Small intestine (tissue), 7 donors: ENCODE results near the gene FXYD4. TPM values are rescaled to one million over a fixed set of nuclear protein-coding genes. Genes with fewer than 3 reads are reported as not detected.

ENCODE experiments used
- DNase-seq, 2 donors: peaks; one replicate each; pipeline versions ENCODE4 v3.0.0 to v3.0.0-alpha.2; 2013
- FAIRE-seq: peaks from 2 replicates; lab custom pipeline; 2012; peaks lifted over from hg19 to GRCh38; lab: Jason Lieb, UNC
- H3K27ac ChIP-seq, 3 donors: one replicate each; pipeline ENCODE4 v1.5.1; 2013; ENCODE audit warnings: low read length in 2 of 3, mild to moderate bottlenecking in 2 of 3, control low read depth in 1 of 3, inconsistent platforms in 1 of 3, low read depth in 1 of 3, moderate library complexity in 1 of 3
- H3K27me3 ChIP-seq, 3 donors: one replicate each; pipeline ENCODE4 v1.6.1; 2013; ENCODE audit warnings: low read length in 3 of 3, inconsistent platforms in 1 of 3; ENCODE audit not compliant: control insufficient read depth in 3 of 3, insufficient read depth in 3 of 3
- H3K36me3 ChIP-seq, 3 donors: one replicate each; pipeline ENCODE4 v1.6.1; 2013; ENCODE audit warnings: low read length in 3 of 3, inconsistent platforms in 1 of 3, low read depth in 1 of 3, mild to moderate bottlenecking in 1 of 3, moderate library complexity in 1 of 3; ENCODE audit not compliant: control insufficient read depth in 3 of 3, insufficient read depth in 2 of 3
- H3K4me1 ChIP-seq, 3 donors: one replicate each; pipeline ENCODE4 v1.6.1; 2013; ENCODE audit warnings: low read length in 2 of 3, inconsistent platforms in 1 of 3, low read depth in 1 of 3, mild to moderate bottlenecking in 1 of 3, moderate library complexity in 1 of 3; ENCODE audit not compliant: control insufficient read depth in 3 of 3, insufficient read depth in 2 of 3
- H3K4me3 ChIP-seq, 3 donors: one replicate each; pipeline ENCODE4 v1.5.1; 2013; ENCODE audit warnings: low read length in 3 of 3, control low read depth in 1 of 3, inconsistent platforms in 1 of 3, low read depth in 1 of 3, mild to moderate bottlenecking in 1 of 3, moderate library complexity in 1 of 3
- H3K9me3 ChIP-seq, 2 donors: one replicate each; pipeline ENCODE4 v1.6.1; 2013; ENCODE audit warnings: low read depth in 1 of 2, low read length in 1 of 2; ENCODE audit not compliant: control insufficient read depth in 2 of 2, insufficient read depth in 1 of 2
- WGBS, 3 donors: extraction: QIAGEN DNeasy Blood & Tissue Kit; methylation state at CpG; one replicate each; pipeline ENCODE4 v1.1.7; 2013; 5-methylcytosine and 5-hydroxymethylcytosine counted together
- polyA plus RNA-seq, 4 donors: library from polyadenylated mRNA; stranded (reverse) in 3 of 4; unstranded in 1 of 4; fragments of 200-250 nt in 3 of 4; fragments of 120-200 nt in 1 of 4; gene quantifications; one replicate each; pipeline versions ENCODE4 v1.2.1 to v1.2.3, GENCODE V29; 2013
- donor health status: healthy with polysubstance abuse.
- donor health status: control.
- donor health status: control.
- donor health status: Bipolar disorder and iron deficiency.
- donor health status: healthy.

The FXYD4 gene
- polyA plus RNA-seq, 4 donors, result 0.10 TPM; not detected in 3

DNA sequence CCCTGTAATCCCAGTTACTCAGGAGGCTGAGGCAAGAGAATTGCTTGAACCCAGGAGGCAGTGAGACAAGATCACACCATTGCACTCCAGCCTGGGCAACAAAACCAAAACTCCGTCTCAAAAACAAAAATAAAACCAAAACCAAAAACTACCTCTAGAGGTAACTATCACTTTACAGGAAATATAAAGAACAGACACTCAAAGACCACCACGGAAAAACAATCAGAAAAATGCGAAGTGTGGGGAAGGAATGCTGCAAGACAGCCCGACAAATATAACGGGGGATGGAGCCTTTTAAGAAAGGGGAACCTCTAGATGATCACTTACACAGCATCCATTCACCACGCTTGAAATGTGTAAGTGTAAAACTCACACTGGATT lies 33.3 kb downstream of the FXYD4 start:
- no peak for FAIRE-seq
- H3K27me3 ChIP-seq, result no peaks in the 10 kb centered on the region
- peaks cover 0 to 26% (median 2%) of the 10 kb centered on the region in 3 donors for H3K36me3 ChIP-seq
- 14 to 29% (median 17%) methylated on average over 6 of the region's 6 CpGs for WGBS, 3 donors
- peak overlapping the region in 1 of 3 donors; percentile 5 for H3K4me3 ChIP-seq
- peaks cover 10 to 27% (median 18%) of the 10 kb centered on the region in 3 donors for H3K4me1 ChIP-seq
- no peak for DNase-seq
- peak overlapping the region; percentile 16 to 79 (median 75) for H3K27ac ChIP-seq
- H3K9me3 ChIP-seq, result no peaks in the 10 kb centered on the region

DNA sequence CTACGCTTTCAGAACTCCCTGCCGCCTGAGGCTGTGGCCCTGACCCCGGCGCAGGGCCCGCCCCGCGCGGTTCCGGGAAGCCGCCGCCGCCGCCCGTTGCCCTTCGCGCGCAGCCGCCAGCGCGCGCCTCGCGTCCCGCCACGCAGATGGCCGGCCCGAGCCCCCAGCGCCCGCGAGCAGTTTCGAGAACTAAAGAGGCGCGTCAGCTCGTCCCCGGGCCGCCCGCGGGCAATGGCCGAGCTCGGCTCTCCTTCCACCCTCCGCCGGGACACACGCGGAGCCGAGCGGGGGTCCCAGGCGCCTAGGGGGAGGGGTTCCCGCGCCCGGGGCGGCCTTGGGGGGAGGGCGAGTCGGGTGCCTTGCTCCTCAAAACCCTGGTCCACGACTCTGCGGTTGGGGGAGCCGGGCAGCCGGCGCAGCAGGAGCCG lies 35.7 kb downstream of the FXYD4 start:
- WGBS, 3 donors, result 0% methylated on average over 49 to 59 of the region's 59 CpGs
- H3K4me3 ChIP-seq, result peak overlapping the region; percentile 83 to 98 (median 91)
- peak overlapping the region; percentile 96 to 100 (median 99) for H3K27ac ChIP-seq
- no peak for FAIRE-seq
- no peaks in the 10 kb centered on the region for H3K27me3 ChIP-seq
- DNase-seq, result peak; percentile 64 to 84
- peaks cover 5 to 19% (median 9%) of the 10 kb centered on the region in 3 donors for H3K4me1 ChIP-seq
- peaks cover 0 to 20% (median 2%) of the 10 kb centered on the region in 3 donors for H3K36me3 ChIP-seq
- H3K9me3 ChIP-seq, result no peaks in the 10 kb centered on the region

DNA sequence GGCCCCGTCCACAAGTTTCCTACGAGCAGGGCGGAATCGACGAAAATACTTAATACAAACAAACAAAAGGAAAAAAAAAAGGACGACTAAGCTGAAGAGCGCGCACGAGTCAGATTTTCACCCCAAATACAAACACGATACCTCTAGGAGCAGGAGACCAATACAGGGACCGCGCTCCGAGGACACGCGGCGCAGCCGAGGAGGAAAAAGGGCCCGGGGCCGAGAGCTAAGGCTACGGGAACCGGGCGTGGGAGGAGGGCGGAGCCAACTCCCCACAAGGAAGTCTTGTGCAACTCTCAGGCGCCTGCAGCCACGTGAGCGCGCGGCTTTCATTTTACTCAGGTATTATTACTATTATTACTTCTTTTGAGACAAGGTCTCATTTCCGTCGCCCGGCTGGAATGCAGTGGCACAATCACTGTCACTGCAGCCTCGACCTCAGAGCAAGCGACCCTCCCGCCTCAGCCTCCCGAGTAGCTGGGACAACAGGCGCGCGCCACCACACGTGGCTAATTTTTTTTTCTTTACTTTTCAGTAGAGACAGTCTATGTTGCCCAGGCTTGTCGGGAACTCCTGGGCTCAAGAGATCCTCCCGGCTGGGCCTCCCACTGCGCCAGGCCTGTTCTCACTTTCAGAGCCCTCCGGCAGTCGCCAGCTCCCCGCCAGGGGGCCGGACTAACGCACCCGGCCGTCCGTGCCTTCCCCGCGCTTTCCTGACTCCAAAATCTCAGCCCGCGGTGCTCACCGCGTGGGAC lies 36.3 kb downstream of the FXYD4 start:
- Histone ChIP-seq H3K27me3 (no peaks in the 10 kb centered on the region), H3K27ac (peak overlapping the region; percentile 96 to 100 (median 99)), H3K36me3 (peaks cover 0 to 20% (median 2%) of the 10 kb centered on the region in 3 donors), H3K4me1 (peaks cover 3 to 19% (median 7%) of the 10 kb centered on the region in 3 donors), H3K9me3 (no peaks in the 10 kb centered on the region), H3K4me3 (peak overlapping the region; percentile 83 to 98 (median 91))
- FAIRE-seq (no peak), DNase-seq (peak; percentile 94 to 97)
- WGBS, 3 donors, result 0% methylated on average over 49 to 56 of the region's 56 CpGs

DNA sequence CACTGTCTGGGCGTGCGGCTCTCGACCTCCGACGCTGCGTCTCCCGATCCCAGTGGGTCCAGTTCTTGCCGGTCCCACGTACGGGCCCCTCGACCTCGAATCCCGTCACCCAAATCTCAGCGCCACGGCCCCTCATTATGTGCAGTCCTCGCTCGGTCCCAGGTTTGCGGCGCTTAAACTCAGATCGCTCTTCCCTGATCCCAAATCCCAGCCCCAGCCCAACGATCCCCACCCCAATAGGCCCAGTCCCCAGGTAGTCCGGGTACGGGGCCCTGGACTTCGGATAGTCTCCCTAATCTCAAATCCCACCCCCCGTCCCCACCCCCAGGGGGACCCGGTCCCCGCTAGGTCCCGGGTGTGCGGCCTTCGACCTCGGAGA lies 36.9 kb downstream of the FXYD4 start:
- H3K36me3 ChIP-seq, result peaks cover 0 to 16% (median 0%) of the 10 kb centered on the region in 3 donors
- DNase-seq (no peak), FAIRE-seq (no peak)
- peaks cover 0 to 19% (median 7%) of the 10 kb centered on the region in 3 donors for H3K4me1 ChIP-seq
- WGBS, 3 donors, result 0 to 2% (median 0%) methylated on average over 30 to 31 of the region's 31 CpGs
- no peaks in the 10 kb centered on the region for H3K9me3 ChIP-seq
- no peaks in the 10 kb centered on the region for H3K27me3 ChIP-seq
- peak overlapping the region; percentile 95 to 100 (median 99) for H3K27ac ChIP-seq
- H3K4me3 ChIP-seq, result peak overlapping the region; percentile 83 to 98 (median 91)

DNA sequence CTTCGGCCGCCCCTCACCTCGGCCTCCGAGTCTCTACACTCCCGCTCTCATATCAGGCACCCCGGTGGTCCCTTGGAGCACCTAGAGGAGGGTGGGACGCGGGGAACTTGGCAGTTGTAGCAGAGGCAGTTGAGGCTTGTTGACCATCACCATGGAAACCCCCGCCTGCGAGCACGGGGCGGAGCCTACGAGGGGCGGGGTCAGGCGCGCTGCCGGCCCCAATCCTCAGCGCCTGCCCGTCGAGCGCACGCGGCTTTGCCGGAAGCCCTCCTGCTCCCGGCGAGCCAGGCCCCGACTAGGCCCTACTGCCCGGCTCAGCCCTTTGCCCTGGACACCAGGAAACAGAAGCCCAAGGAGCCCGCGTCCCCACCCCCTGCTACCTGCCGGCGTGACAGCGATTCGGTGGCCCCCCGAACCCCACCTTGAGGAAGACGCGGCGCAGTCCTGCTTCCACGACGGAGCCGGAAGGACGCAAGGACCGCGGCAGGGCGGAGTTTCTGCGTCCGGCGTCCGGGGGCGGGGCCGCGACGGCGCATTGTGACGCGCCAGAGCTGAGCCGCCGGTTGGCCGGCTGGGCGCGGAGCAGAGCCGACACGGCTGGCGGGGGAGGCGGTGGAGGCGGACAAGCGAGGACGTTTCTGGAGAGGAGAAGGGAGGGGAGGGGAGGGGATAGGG lies 37.4 kb downstream of the FXYD4 start, which contains the start of gene HNRNPF:
Gene HNRNPF, minus strand, starts transcription at position 477 of the 675 bp plus-strand sequence. CDS start 21,302 bp downstream, outside the sequence.
- 0 to 1% (median 1%) methylated on average over 59 to 68 of the region's 68 CpGs for WGBS, 3 donors
- Histone ChIP-seq H3K9me3 (no peaks in the 10 kb centered on the region), H3K4me1 (peaks cover 0 to 17% (median 3%) of the 10 kb centered on the region in 3 donors), H3K4me3 (peak within 1 kb of the TSS; percentile 83 to 98 (median 91)), H3K36me3 (peaks cover 0 to 12% (median 0%) of the 10 kb centered on the region in 3 donors), H3K27me3 (no peaks in the 10 kb centered on the region), H3K27ac (peak within 1 kb of the TSS; percentile 95 to 100 (median 99))
- DNase-seq (peak; percentile 96 to 99), FAIRE-seq (no peak)

DNA sequence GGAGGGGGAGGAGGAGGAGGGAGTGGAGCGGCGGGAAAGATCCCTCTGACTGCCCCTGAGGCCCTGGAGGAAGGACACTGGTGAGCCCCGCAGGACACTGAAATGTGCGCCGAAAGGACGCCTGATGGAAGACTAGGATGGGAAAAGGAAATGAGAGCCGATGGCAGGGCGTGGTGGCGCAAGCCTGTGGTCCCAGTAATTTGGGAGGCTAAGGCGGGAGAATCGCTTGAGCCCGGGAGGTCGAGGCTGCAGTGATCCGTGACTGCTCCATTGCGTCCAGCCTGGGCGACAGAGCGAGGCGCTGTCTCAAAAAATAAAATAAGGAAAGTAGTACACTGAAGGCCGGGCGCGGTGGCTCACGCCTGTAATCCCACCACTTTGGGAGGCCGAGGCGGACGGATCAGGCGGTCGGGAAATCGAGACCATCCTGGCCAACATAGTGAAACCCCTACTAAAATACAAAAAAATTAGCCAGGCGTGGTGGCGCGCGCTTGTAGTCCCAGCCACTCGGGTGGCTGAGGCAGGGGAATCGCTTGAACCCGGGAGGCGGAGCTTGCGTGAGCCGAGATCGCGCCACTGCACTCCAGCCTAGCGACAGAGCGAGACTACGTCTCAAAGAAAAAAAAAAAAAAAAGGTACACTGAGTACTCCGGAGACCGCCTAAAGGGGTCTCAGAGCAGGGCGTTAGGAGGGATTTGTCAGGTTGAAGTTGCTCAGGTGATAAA lies 38.1 kb downstream of the FXYD4 start:
- DNase-seq (peak in 1 of 2 donors; percentile 66), FAIRE-seq (no peak)
- peak overlapping the region; percentile 42 to 71 (median 46) for H3K4me3 ChIP-seq
- H3K36me3 ChIP-seq, result peaks cover 0 to 9% (median 0%) of the 10 kb centered on the region in 3 donors
- peaks cover 0 to 10% (median 3%) of the 10 kb centered on the region in 3 donors for H3K4me1 ChIP-seq
- peak overlapping the region; percentile 94 to 100 (median 99) for H3K27ac ChIP-seq
- H3K27me3 ChIP-seq, result no peaks in the 10 kb centered on the region
- no peaks in the 10 kb centered on the region for H3K9me3 ChIP-seq
- 5 to 10% (median 7%) methylated on average over 46 of the region's 46 CpGs for WGBS, 3 donors

DNA sequence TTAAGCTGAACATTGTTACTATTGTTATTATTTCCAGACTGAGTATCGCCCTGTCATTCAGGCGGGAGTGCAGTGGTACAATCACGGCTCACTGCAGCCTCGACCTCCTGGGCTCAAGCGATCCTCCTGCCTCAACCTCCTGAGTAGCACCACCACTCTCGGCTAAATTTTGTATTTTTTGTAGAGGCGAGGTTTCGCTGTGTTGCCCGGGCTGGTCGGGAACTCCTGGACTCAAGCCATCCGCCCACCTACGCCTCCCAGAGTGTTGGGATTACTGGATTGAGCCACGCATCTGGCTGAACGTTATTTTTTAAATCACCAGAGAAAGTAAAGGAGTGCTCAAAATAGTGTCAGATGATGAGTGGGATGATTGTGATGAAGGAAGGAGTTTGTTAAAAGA lies 38.9 kb downstream of the FXYD4 start:
- Histone ChIP-seq H3K4me1 (peaks cover 0 to 7% (median 3%) of the 10 kb centered on the region in 3 donors), H3K27me3 (no peaks in the 10 kb centered on the region), H3K27ac (peak overlapping the region in 2 of 3 donors; percentile 13 to 100), H3K36me3 (peaks cover 0 to 9% (median 0%) of the 10 kb centered on the region in 3 donors), H3K9me3 (no peaks in the 10 kb centered on the region), H3K4me3 (peak overlapping the region in 1 of 3 donors; percentile 71)
- FAIRE-seq (no peak), DNase-seq (no peak)
- WGBS, 3 donors, result 81 to 93% (median 89%) methylated on average over 14 of the region's 14 CpGs

DNA sequence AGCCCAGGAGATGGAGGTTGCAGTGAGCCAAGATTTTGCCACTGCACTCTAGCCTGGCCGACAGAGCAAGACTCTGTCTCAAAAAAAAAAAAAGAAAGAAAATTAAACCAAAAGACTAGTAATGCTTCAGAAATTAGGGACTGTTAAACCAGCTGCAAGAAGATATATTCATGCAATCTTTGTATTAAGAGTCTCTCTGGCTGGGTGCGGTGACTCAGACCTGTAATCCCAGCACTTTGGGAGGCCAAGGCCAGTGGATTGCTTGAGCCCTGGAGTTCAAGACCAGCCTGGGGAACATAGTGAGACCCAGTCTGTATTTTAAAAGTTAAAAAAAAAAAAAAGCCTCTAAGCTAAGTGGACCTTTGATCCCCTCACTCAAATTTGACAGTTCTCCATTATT lies 40.1 kb downstream of the FXYD4 start:
- Histone ChIP-seq H3K4me1 (no peaks in the 10 kb centered on the region), H3K27me3 (no peaks in the 10 kb centered on the region), H3K4me3 (no peak overlapping the region), H3K9me3 (no peaks in the 10 kb centered on the region), H3K36me3 (no peaks in the 10 kb centered on the region), H3K27ac (no peak overlapping the region)
- FAIRE-seq (no peak), DNase-seq (no peak)
- 64 to 74% (median 69%) methylated on average over 2 of the region's 2 CpGs for whole genome bisulfite sequencing, 3 donors
